HCT116 (cell line): ENCODE data around the gene SPATC1L. TPM values are rescaled to one million over a fixed set of nuclear protein-coding genes. Genes with fewer than 3 reads are reported as not detected.

Source experiments
- ATAC-seq: fragments of 200-7000 bp; cut with Tn5 transposase; 2 replicates; pipeline ENCODE4 v1.9.1; 2020; ENCODE audit warnings: mild to moderate bottlenecking, moderate library complexity
- BruUV-seq: library from RNA; stranded (reverse); fragments of 400-500 nt; replicated peaks from 2 replicates; lab custom pipeline; 2021; lab: Mats Ljungman, UMichigan
- CTCF ChIA-PET: fragments of 300-600 bp; sonication (Branson Sonifier 250); formaldehyde crosslinking; loops from one replicate; lab custom pipeline; 2021; ENCODE audit warnings: antibody characterized with exemption; lab: Charles Lee
- POLR2A ChIA-PET: fragments of 300-600, 350-600 bp; sonication (Branson Sonifier 250); formaldehyde crosslinking; loops from one replicate; lab custom pipeline; 2021; ENCODE audit warnings: antibody characterized with exemption; lab: Charles Lee
- RAD21 ChIA-PET, 2 experiments: fragments of 300-600 bp; sonication (Branson Sonifier 250); formaldehyde crosslinking; loops; one replicate each; lab custom pipeline; 2023; ENCODE audit warnings: low total read pairs in 2 of 2; ENCODE audit not compliant: uncharacterized antibody in 2 of 2, unreplicated experiment in 2 of 2, low non-redundant PET in 1 of 2; lab: Charles Lee
- DNase-seq: peaks from one replicate; pipeline ENCODE4 v3.0.0-alpha.2; 2010; ENCODE audit warnings: low read depth, low spot score
- H2AFZ ChIP-seq: fragments of 200-600 bp; shearing (Covaris generic), sonication (generic); 2 replicates; pipeline ENCODE4 v1.6.1; 2017; ENCODE audit warnings: low read depth, mixed run types, mixed read lengths, antibody characterized with exemption, low read length; ENCODE audit not compliant: poor library complexity, severe bottlenecking
- H3K27ac ChIP-seq: 2 replicates; pipeline ENCODE4 v1.5.1; 2012; ENCODE audit warnings: low read depth, low read length
- H3K27me3 ChIP-seq: fragments of 200-600 bp; sonication (generic); 2 replicates; pipeline ENCODE4 v1.6.1; 2016; ENCODE audit warnings: mixed run types, low read length, mixed read lengths; ENCODE audit not compliant: insufficient read depth
- H3K36me3 ChIP-seq, 2 experiments: fragments of 200-500 bp in 1 of 2; fragments of 200-600 bp in 1 of 2; sonication (Bioruptor generic) in 1 of 2; sonication (generic) in 1 of 2; 2 replicates each; pipeline versions ENCODE4 v1.5.1 to v1.6.1; 2014 to 2016; ENCODE audit warnings: low read length in 2 of 2, inconsistent platforms in 1 of 2, mixed read lengths in 1 of 2, mixed run types in 1 of 2; ENCODE audit not compliant: insufficient read depth in 2 of 2, control insufficient read depth in 1 of 2
- H3K4me1 ChIP-seq, 2 experiments: fragments of 200-600 bp in 1 of 2; sonication (generic) in 1 of 2; 2 replicates each; pipeline versions ENCODE4 v1.5.1 to v1.6.1; 2012 to 2017; ENCODE audit warnings: low read length in 2 of 2, inconsistent platforms in 1 of 2, mild to moderate bottlenecking in 1 of 2, mixed read lengths in 1 of 2, mixed run types in 1 of 2, moderate library complexity in 1 of 2; ENCODE audit not compliant: insufficient read depth in 2 of 2, control insufficient read depth in 1 of 2
- H3K4me2 ChIP-seq: fragments of 200-600 bp; sonication (generic); 2 replicates; pipeline ENCODE4 v1.6.1; 2017; ENCODE audit warnings: mixed run types, low read length, mixed read lengths
- H3K4me3 ChIP-seq, 2 experiments: fragments of 200-600 bp in 1 of 2; sonication (generic) in 1 of 2; replicated peaks in 1 of 2; 2 replicates each; pipeline ENCODE4 v1.5.1; 2011 to 2016; ENCODE audit warnings: low read length in 2 of 2, control low read depth in 1 of 2, low read depth in 1 of 2, mild to moderate bottlenecking in 1 of 2, mixed read lengths in 1 of 2, mixed run types in 1 of 2
- H3K79me2 ChIP-seq: fragments of 200-600 bp; sonication (generic); 2 replicates; pipeline ENCODE4 v1.6.1; 2017; ENCODE audit warnings: mild to moderate bottlenecking, mixed run types, low read length, moderate library complexity, mixed read lengths; ENCODE audit not compliant: insufficient read depth
- H3K9ac ChIP-seq: fragments of 200-600 bp; sonication (generic); 2 replicates; pipeline ENCODE4 v1.6.1; 2016; ENCODE audit warnings: low read length, mixed read lengths
- H3K9me2 ChIP-seq: fragments of 200-600 bp; sonication (generic), shearing (Covaris generic); 2 replicates; pipeline ENCODE4 v1.6.1; 2017; ENCODE audit warnings: mixed run types, mild to moderate bottlenecking, moderate library complexity; ENCODE audit not compliant: insufficient read depth
- H3K9me3 ChIP-seq, 2 experiments: fragments of 200-500 bp in 1 of 2; fragments of 200-600 bp in 1 of 2; sonication (Bioruptor generic) in 1 of 2; sonication (generic) in 1 of 2; 2 replicates each; pipeline ENCODE4 v1.6.1; 2014 to 2017; ENCODE audit warnings: low read length in 2 of 2, mixed read lengths in 2 of 2, inconsistent platforms in 1 of 2, low read depth in 1 of 2, mild to moderate bottlenecking in 1 of 2, mixed run types in 1 of 2, moderate library complexity in 1 of 2; ENCODE audit not compliant: control insufficient read depth in 1 of 2, insufficient read depth in 1 of 2
- H4K20me1 ChIP-seq: fragments of 200-600 bp; sonication (generic), shearing (Covaris generic); 2 replicates; pipeline ENCODE4 v1.6.1; 2017; ENCODE audit warnings: mixed run types, mild to moderate bottlenecking, moderate library complexity; ENCODE audit not compliant: insufficient read depth
- CBX3 ChIP-seq: IDR thresholded peaks from 2 replicates; pipeline ENCODE4 v1.6.1; 2012; ENCODE audit warnings: low read depth
- CEBPB ChIP-seq: IDR thresholded peaks from 2 replicates; pipeline ENCODE4 v1.6.1; 2012; ENCODE audit warnings: low read depth
- EGR1 ChIP-seq: IDR thresholded peaks from 2 replicates; pipeline ENCODE4 v1.6.1; 2012; ENCODE audit warnings: low read depth
- ELF1 ChIP-seq: IDR thresholded peaks from 2 replicates; pipeline ENCODE4 v1.6.1; 2012; ENCODE audit warnings: low read depth, borderline replicate concordance
- EZH2 ChIP-seq: fragments of 200-600 bp; sonication (generic); IDR thresholded peaks from 2 replicates; pipeline ENCODE4 v1.6.1; 2017; ENCODE audit warnings: antibody characterized with exemption, mixed run types
- EZH2phosphoT487 ChIP-seq: fragments of 200-600 bp; IDR thresholded peaks from 2 replicates; pipeline ENCODE4 v1.6.1; 2018; ENCODE audit warnings: antibody characterized with exemption, borderline replicate concordance
- RAD21 ChIP-seq: IDR thresholded peaks from 2 replicates; pipeline ENCODE4 v1.6.1; 2012; ENCODE audit warnings: low read depth, mild to moderate bottlenecking
- SIN3A ChIP-seq: IDR thresholded peaks from 2 replicates; pipeline ENCODE4 v1.6.1; 2012; ENCODE audit warnings: low read depth
- SRF ChIP-seq: IDR thresholded peaks from 2 replicates; pipeline ENCODE4 v1.6.1; 2012; ENCODE audit warnings: low read depth
- TCF7L2 ChIP-seq: IDR thresholded peaks from 2 replicates; pipeline ENCODE4 v1.7.0; 2011; ENCODE audit warnings: borderline replicate concordance, inconsistent platforms; ENCODE audit not compliant: insufficient read depth, insufficient read length; ENCODE audit errors: extremely low read depth
- YY1 ChIP-seq: IDR thresholded peaks from 2 replicates; pipeline ENCODE4 v1.6.1; 2011; ENCODE audit warnings: low read length, low read depth, moderate library complexity, mild to moderate bottlenecking; ENCODE audit not compliant: insufficient replicate concordance; ENCODE audit errors: extremely low read depth
- ZNF274 ChIP-seq: fragments of 200-500 bp; sonication (Bioruptor generic); IDR thresholded peaks from 2 replicates; pipeline ENCODE4 v1.6.1; 2014; ENCODE audit warnings: mild to moderate bottlenecking, low read depth, low read length, inconsistent platforms
- intact Hi-C: fragments of 100-400 bp; cut with micrococcal nuclease; formaldehyde crosslinking; loops from 2 replicates; pipeline ENCODE4 v1.10.0; 2022
- total RNA-seq: library from RNA; stranded (reverse); gene quantifications from one replicate; pipeline ENCODE4 v1.2.1, GENCODE V29; 2021; ENCODE audit not compliant: unreplicated experiment
- TF ChIP-seq, protein P1 (sequence below): IDR thresholded peaks from 2 replicates; pipeline ENCODE4 v1.6.1; 2012
- TF ChIP-seq, protein P2 (sequence below): IDR thresholded peaks from 2 replicates; pipeline ENCODE4 v1.6.1; 2012; ENCODE audit warnings: low read depth
- TF ChIP-seq, protein P3 (sequence below): IDR thresholded peaks from 2 replicates; pipeline ENCODE4 v1.6.1; 2012
- TF ChIP-seq, protein P4 (sequence below): IDR thresholded peaks from 2 replicates; pipeline ENCODE4 v1.6.1; 2011; ENCODE audit warnings: mild to moderate bottlenecking, low read length, moderate library complexity; ENCODE audit not compliant: insufficient replicate concordance; ENCODE audit errors: extremely low read depth
- TF ChIP-seq, protein P5 (sequence below), 3 experiments: fragments of 200-600 bp in 1 of 3; sonication (generic) in 1 of 3; IDR thresholded peaks in 2 of 3; conservative IDR thresholded peaks in 1 of 3; 2 replicates each; pipeline ENCODE4 v1.5.1; 2012 to 2017; ENCODE audit warnings: low read depth in 2 of 3, low read length in 2 of 3, antibody characterized with exemption in 1 of 3, borderline replicate concordance in 1 of 3, control low read depth in 1 of 3, mild to moderate bottlenecking in 1 of 3, mixed read lengths in 1 of 3, mixed run types in 1 of 3, moderate library complexity in 1 of 3; ENCODE audit not compliant: insufficient read depth in 1 of 3

The SPATC1L gene
- total RNA-seq, 1 experiment from 2014 or later, result 1.3 TPM

DNA sequence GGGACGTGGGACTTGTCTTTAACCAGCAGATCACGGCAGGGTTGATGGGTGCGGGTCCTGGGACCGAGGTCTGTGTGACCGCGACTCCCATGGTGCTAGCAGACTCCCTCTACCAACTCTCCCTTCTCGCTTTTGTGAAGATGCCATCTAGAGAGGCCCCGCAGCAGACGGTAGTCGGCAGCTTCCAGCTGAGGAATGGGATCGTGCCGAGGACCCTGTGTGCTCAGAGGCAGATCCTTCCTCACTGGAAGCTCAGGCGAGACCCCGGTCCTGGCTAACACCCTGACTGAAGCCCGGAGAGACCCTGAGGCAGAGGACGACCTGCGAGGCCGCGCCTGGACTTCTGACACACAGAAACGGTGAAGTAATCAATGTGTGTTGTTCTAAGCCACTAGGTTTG is 12.5 kb upstream of the SPATC1L start:
- Histone ChIP-seq H4K20me1 (no peaks in the 10 kb centered on the region), H3K9ac (no peak overlapping the region), H3K4me2 (no peak overlapping the region), H2AFZ (no peak overlapping the region)
- DNase-seq, result no peak
- no peak for ATAC-seq
- no peak for TF ChIP-seq ZNF274
- TF ChIP-seq RAD21, result no peak
- TF ChIP-seq, protein P1, sequence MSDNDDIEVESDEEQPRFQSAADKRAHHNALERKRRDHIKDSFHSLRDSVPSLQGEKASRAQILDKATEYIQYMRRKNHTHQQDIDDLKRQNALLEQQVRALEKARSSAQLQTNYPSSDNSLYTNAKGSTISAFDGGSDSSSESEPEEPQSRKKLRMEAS, result no peak
- TF ChIP-seq, protein P2, sequence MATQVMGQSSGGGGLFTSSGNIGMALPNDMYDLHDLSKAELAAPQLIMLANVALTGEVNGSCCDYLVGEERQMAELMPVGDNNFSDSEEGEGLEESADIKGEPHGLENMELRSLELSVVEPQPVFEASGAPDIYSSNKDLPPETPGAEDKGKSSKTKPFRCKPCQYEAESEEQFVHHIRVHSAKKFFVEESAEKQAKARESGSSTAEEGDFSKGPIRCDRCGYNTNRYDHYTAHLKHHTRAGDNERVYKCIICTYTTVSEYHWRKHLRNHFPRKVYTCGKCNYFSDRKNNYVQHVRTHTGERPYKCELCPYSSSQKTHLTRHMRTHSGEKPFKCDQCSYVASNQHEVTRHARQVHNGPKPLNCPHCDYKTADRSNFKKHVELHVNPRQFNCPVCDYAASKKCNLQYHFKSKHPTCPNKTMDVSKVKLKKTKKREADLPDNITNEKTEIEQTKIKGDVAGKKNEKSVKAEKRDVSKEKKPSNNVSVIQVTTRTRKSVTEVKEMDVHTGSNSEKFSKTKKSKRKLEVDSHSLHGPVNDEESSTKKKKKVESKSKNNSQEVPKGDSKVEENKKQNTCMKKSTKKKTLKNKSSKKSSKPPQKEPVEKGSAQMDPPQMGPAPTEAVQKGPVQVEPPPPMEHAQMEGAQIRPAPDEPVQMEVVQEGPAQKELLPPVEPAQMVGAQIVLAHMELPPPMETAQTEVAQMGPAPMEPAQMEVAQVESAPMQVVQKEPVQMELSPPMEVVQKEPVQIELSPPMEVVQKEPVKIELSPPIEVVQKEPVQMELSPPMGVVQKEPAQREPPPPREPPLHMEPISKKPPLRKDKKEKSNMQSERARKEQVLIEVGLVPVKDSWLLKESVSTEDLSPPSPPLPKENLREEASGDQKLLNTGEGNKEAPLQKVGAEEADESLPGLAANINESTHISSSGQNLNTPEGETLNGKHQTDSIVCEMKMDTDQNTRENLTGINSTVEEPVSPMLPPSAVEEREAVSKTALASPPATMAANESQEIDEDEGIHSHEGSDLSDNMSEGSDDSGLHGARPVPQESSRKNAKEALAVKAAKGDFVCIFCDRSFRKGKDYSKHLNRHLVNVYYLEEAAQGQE, result no peak
- TF ChIP-seq, protein P3, sequence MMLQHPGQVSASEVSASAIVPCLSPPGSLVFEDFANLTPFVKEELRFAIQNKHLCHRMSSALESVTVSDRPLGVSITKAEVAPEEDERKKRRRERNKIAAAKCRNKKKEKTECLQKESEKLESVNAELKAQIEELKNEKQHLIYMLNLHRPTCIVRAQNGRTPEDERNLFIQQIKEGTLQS, result no peak
- TF ChIP-seq TCF7L2, result no peak
- TF ChIP-seq EZH2phosphoT487, result no peak
- no peak for TF ChIP-seq ELF1
- TF ChIP-seq CBX3, result no peak
- TF ChIP-seq YY1, result no peak
- TF ChIP-seq EZH2, result no peak
- no peak for TF ChIP-seq CEBPB
- no peak for TF ChIP-seq SRF
- TF ChIP-seq, protein P4, sequence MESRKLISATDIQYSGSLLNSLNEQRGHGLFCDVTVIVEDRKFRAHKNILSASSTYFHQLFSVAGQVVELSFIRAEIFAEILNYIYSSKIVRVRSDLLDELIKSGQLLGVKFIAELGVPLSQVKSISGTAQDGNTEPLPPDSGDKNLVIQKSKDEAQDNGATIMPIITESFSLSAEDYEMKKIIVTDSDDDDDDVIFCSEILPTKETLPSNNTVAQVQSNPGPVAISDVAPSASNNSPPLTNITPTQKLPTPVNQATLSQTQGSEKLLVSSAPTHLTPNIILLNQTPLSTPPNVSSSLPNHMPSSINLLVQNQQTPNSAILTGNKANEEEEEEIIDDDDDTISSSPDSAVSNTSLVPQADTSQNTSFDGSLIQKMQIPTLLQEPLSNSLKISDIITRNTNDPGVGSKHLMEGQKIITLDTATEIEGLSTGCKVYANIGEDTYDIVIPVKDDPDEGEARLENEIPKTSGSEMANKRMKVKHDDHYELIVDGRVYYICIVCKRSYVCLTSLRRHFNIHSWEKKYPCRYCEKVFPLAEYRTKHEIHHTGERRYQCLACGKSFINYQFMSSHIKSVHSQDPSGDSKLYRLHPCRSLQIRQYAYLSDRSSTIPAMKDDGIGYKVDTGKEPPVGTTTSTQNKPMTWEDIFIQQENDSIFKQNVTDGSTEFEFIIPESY, result no peak
- TF ChIP-seq, protein P5, sequence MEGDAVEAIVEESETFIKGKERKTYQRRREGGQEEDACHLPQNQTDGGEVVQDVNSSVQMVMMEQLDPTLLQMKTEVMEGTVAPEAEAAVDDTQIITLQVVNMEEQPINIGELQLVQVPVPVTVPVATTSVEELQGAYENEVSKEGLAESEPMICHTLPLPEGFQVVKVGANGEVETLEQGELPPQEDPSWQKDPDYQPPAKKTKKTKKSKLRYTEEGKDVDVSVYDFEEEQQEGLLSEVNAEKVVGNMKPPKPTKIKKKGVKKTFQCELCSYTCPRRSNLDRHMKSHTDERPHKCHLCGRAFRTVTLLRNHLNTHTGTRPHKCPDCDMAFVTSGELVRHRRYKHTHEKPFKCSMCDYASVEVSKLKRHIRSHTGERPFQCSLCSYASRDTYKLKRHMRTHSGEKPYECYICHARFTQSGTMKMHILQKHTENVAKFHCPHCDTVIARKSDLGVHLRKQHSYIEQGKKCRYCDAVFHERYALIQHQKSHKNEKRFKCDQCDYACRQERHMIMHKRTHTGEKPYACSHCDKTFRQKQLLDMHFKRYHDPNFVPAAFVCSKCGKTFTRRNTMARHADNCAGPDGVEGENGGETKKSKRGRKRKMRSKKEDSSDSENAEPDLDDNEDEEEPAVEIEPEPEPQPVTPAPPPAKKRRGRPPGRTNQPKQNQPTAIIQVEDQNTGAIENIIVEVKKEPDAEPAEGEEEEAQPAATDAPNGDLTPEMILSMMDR (IDR thresholded peaks at IDR 0.05 in 2 of 3, conservative IDR thresholded peaks at IDR 0.05 in 1 of 3; ENCODE audit: borderline replicate concordance in 1 of 3, insufficient read depth in 1 of 3, low read depth in 2 of 3, low read length in 2 of 3), result no peak
- TF ChIP-seq EGR1, result no peak
- TF ChIP-seq SIN3A, result no peak
- TF ChIP-seq, all 23 proteins: peak for 0
- Histone ChIP-seq H3K9me3 (no peaks in the 10 kb centered on the region), H3K27ac (no peak overlapping the region), H3K4me3 (no peak overlapping the region), H3K4me1 (no peaks in the 10 kb centered on the region), H3K9me2 (no peaks in the 10 kb centered on the region), H3K27me3 (no peaks in the 10 kb centered on the region), H3K36me3 (peaks cover 0 to 4% of the 10 kb centered on the region in 2 experiments; a peak in 2 of 4 replicates), H3K79me2 (no peaks in the 10 kb centered on the region)
- no TSS peak for BruUV-seq
- ChIA-PET POLR2A (no interaction called here), CTCF (no interaction called here), RAD21 (no interaction called here)
- intact Hi-C loops, result no loop called here
